K562 (cell line): Measurements from ENCODE around the gene LYRM1. TPM values are rescaled to one million over a fixed set of nuclear protein-coding genes. Genes with fewer than 3 reads are reported as not detected.
A peak's percentile ranks its signal among the peaks of the same experiment; 100 is the strongest.

ENCODE experiments used
- BCOR ChIP-seq: fragments of 450-650 bp; IDR thresholded peaks from 2 replicates; pipeline ENCODE4 v1.6.1; 2016
- BRD9 ChIP-seq: fragments of 450-650 bp; IDR thresholded peaks from 2 replicates; pipeline ENCODE4 v1.6.1; 2018; ENCODE audit warnings: low read depth; ENCODE audit not compliant: partially characterized antibody
- CREBBP ChIP-seq: IDR thresholded peaks from one replicate; pipeline ENCODE4 v1.6.1; 2012; ENCODE audit warnings: low read depth, mild to moderate bottlenecking, control low read depth, inconsistent platforms, low read length
- DNMT1 ChIP-seq: fragments of 450-650 bp; IDR thresholded peaks from 2 replicates; pipeline ENCODE4 v1.6.1; 2016; ENCODE audit warnings: antibody characterized with exemption, mild to moderate bottlenecking
- ETV6 ChIP-seq, 3 experiments: fragments of 150-350 bp in 1 of 3; sonication (generic) in 1 of 3; formaldehyde crosslinking in 1 of 3; IDR thresholded peaks; 2 replicates each; pipeline versions ENCODE4 v1.6.1 to v1.8.0; 2014 to 2022; ENCODE audit warnings: borderline replicate concordance in 2 of 3, low read depth in 2 of 3, antibody characterized with exemption in 1 of 3, low read length in 1 of 3, mild to moderate bottlenecking in 1 of 3, missing genetic modification reagents in 1 of 3
- FOXK1 ChIP-seq: sonication (generic); formaldehyde crosslinking; IDR thresholded peaks from 2 replicates; pipeline ENCODE4 v1.8.0; 2022; ENCODE audit warnings: missing genetic modification reagents, mild to moderate bottlenecking, borderline replicate concordance
- GATA2 ChIP-seq: sonication (generic); formaldehyde crosslinking; IDR thresholded peaks from 2 replicates; pipeline ENCODE4 v1.4.0; 2020; ENCODE audit warnings: mild to moderate bottlenecking, missing genetic modification reagents
- GTF2A2 ChIP-seq: IDR thresholded peaks from 2 replicates; pipeline ENCODE4 v1.6.1; 2016; ENCODE audit warnings: mild to moderate bottlenecking, missing genetic modification characterization, missing compliant biosample characterization
- HMG20A ChIP-seq: fragments of 450-650 bp; formaldehyde crosslinking; conservative IDR thresholded peaks from 2 replicates; pipeline ENCODE4 v1.4.0; 2020; ENCODE audit warnings: mild to moderate bottlenecking, mixed read lengths
- ILF3 ChIP-seq: fragments of 450-650 bp; IDR thresholded peaks from 2 replicates; pipeline ENCODE4 v1.6.1; 2018; ENCODE audit warnings: antibody characterized with exemption, mild to moderate bottlenecking, moderate library complexity, borderline replicate concordance
- JUN ChIP-seq, 2 experiments: sonication (generic) in 1 of 2; formaldehyde crosslinking in 1 of 2; IDR thresholded peaks; 2 replicates each; pipeline versions ENCODE4 v1.6.1 to v1.8.0; 2012 to 2022; ENCODE audit warnings: borderline replicate concordance in 2 of 2, mild to moderate bottlenecking in 2 of 2, improper control_type of control experiment in 1 of 2, low read depth in 1 of 2, low read length in 1 of 2, missing genetic modification reagents in 1 of 2
- KAT2B ChIP-seq: IDR thresholded peaks from one replicate; pipeline ENCODE4 v1.6.1; 2012; ENCODE audit warnings: low read depth, mild to moderate bottlenecking, control low read depth, inconsistent platforms, low read length, moderate library complexity
- L3MBTL2 ChIP-seq: fragments of 450-650 bp; IDR thresholded peaks from 2 replicates; pipeline ENCODE4 v1.6.1; 2016; ENCODE audit warnings: mild to moderate bottlenecking, moderate library complexity
- PCBP2 ChIP-seq: fragments of 200-400 bp; formaldehyde crosslinking; IDR thresholded peaks from 2 replicates; pipeline ENCODE4 v1.6.1; 2018; ENCODE audit warnings: low read length, low read depth, mild to moderate bottlenecking, moderate library complexity; ENCODE audit not compliant: poor library complexity, severe bottlenecking
- SAP30 ChIP-seq: fragments of 200-600 bp; sonication (generic); IDR thresholded peaks from 2 replicates; pipeline ENCODE4 v1.6.1; 2012; ENCODE audit warnings: borderline replicate concordance, low read depth, mild to moderate bottlenecking, moderate library complexity, low read length, control low read depth, inconsistent platforms; ENCODE audit not compliant: insufficient read depth, poor library complexity, severe bottlenecking
- TAF9B ChIP-seq: fragments of 450-650 bp; IDR thresholded peaks from 2 replicates; pipeline ENCODE4 v1.6.1; 2018; ENCODE audit warnings: mild to moderate bottlenecking; ENCODE audit not compliant: partially characterized antibody
- TARDBP ChIP-seq: fragments of 450-650 bp; IDR thresholded peaks from 2 replicates; pipeline ENCODE4 v1.6.1; 2016
- THRAP3 ChIP-seq: fragments of 450-650 bp; IDR thresholded peaks from 2 replicates; pipeline ENCODE4 v1.6.1; 2016; ENCODE audit warnings: mild to moderate bottlenecking, inconsistent platforms, borderline replicate concordance
- ZNF184 ChIP-seq: sonication (generic); formaldehyde crosslinking; IDR thresholded peaks from 2 replicates; pipeline ENCODE4 v1.5.0; 2020; ENCODE audit warnings: missing genetic modification reagents
- ZNF24 ChIP-seq: fragments of 450-650 bp; IDR thresholded peaks from 2 replicates; pipeline ENCODE4 v1.6.1; 2016
- ZNF253 ChIP-seq: fragments of 250-450 bp; sonication (Bioruptor Pico); conservative IDR thresholded peaks from 2 replicates; pipeline ENCODE4 v1.6.1; 2021; ENCODE audit warnings: mild to moderate bottlenecking
- ZNF274 ChIP-seq: IDR thresholded peaks from 2 replicates; pipeline ENCODE4 v1.6.1; 2011; ENCODE audit warnings: low read depth, mild to moderate bottlenecking, low read length, moderate library complexity, borderline replicate concordance
- ZNF77 ChIP-seq: fragments of 250-450 bp; sonication (Bioruptor Pico); IDR thresholded peaks from 2 replicates; pipeline ENCODE4 v1.5.0; 2020
- polyA plus RNA-seq, 8 experiments: library from polyadenylated mRNA; depleted of rRNA in 4 of 8; stranded (reverse) in 5 of 8; unstranded in 3 of 8; fragments of >200 nt; fragmentation: Nextera tagmentation in 2 of 8; fragmentation: Illumina TruSeq in 1 of 8; extraction: Ambion mirVana in 2 of 8; extraction: Trizol in 1 of 8; gene quantifications; 2 replicates each; pipeline versions ENCODE4 v1.2.1 to v1.2.3, GENCODE V29; 2011 to 2014; ENCODE audit warnings: inconsistent platforms in 1 of 8, missing spikeins in 1 of 8
- total RNA-seq, 7 experiments: library from RNA; depleted of rRNA in 6 of 7; stranded (reverse); fragments of >200 nt in 6 of 7; fragmentation: Illumina TruSeq in 2 of 7; extraction: Trizol in 2 of 7; gene quantifications; 2 replicates each; pipeline versions ENCODE4 v1.2.1 to v1.2.3, GENCODE V29; 2011 to 2021; ENCODE audit warnings: low replicate concordance in 1 of 7
- TF ChIP-seq, protein P1 (sequence below): fragments of 250-450 bp; sonication (Bioruptor Pico); IDR thresholded peaks from 2 replicates; pipeline ENCODE4 v1.9.0; 2021; ENCODE audit warnings: mild to moderate bottlenecking
- TF ChIP-seq, protein P2 (sequence below): fragments of 450-650 bp; formaldehyde crosslinking; IDR thresholded peaks from 2 replicates; pipeline ENCODE4 v1.4.0; 2020; ENCODE audit warnings: mild to moderate bottlenecking, moderate library complexity
- TF ChIP-seq, protein P3 (sequence below): IDR thresholded peaks from 3 replicates; pipeline ENCODE4 v1.6.1; 2011; ENCODE audit warnings: borderline replicate concordance, mild to moderate bottlenecking, moderate library complexity; ENCODE audit not compliant: insufficient read length; ENCODE audit errors: extremely low read depth

The LYRM1 gene
- total and polyA plus RNA-seq, 9 of the 15 experiments (the other 6 are each of a cell fraction or from before 2014, with no cell fraction given): 17.5 to 44.1 (median 32.7) TPM

DNA sequence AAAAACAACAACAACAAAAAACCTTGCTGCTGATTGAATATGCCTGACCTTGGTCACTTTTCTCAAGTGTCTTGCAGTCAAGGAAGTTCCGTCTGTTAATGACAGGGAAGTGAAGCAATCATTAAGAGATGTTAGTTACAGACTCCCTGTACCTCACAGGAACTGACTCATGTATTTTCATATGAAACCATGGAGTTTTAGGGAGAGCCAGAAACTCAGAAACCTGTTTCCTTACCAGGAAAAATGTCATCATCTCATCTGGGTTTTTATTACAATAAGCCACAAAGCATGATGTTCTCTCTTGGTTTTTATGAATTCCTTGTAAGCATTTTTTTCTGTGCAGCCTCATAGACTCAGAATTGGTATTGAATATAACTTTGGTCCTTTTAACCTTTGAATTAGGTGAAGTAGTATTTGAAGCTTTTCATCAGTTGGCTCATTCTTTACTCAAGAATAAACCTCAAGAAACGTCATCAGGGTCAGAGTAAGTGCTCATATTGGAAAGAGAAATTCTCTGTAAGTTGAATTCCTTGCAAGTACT is 10.3 kb downstream of the LYRM1 start (continued):
- TF ChIP-seq GATA2 (no peak), BCOR (no peak), HMG20A (no peak), FOXK1 (CRISPR knock-in tag) (no peak), ZNF24 (no peak), KAT2B (no peak), GTF2A2 (tag) (no peak), BRD9 (peak; percentile 49), JUN (IDR thresholded peaks at IDR 0.05; ENCODE audit: borderline replicate concordance, low read depth, low read length) (peak; percentile 62; the same call in 1 of the 2 replicates), JUN (CRISPR knock-in tag; IDR thresholded peaks at IDR 0.05; ENCODE audit: borderline replicate concordance) (no peak), ILF3 (no peak), TAF9B (no peak), DNMT1 (no peak), CREBBP (no peak), ZNF253 (no peak), PCBP2 (no peak), SAP30 (no peak), TARDBP (no peak), ZNF274 (no peak), L3MBTL2 (no peak), ZNF77 (no peak), ZNF184 (CRISPR knock-in tag) (no peak), THRAP3 (no peak), ETV6 (IDR thresholded peaks at IDR 0.05; ENCODE audit: borderline replicate concordance in 1 of 2, low read depth in 2 of 2, low read length in 1 of 2) (peak; percentile 74 to 93; a peak in 3 of 4 replicates), ETV6 (CRISPR knock-in tag; IDR thresholded peaks at IDR 0.05; ENCODE audit: borderline replicate concordance) (no peak)
- TF ChIP-seq, protein P1, sequence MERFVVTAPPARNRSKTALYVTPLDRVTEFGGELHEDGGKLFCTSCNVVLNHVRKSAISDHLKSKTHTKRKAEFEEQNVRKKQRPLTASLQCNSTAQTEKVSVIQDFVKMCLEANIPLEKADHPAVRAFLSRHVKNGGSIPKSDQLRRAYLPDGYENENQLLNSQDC: no peak
- TF ChIP-seq, protein P2, sequence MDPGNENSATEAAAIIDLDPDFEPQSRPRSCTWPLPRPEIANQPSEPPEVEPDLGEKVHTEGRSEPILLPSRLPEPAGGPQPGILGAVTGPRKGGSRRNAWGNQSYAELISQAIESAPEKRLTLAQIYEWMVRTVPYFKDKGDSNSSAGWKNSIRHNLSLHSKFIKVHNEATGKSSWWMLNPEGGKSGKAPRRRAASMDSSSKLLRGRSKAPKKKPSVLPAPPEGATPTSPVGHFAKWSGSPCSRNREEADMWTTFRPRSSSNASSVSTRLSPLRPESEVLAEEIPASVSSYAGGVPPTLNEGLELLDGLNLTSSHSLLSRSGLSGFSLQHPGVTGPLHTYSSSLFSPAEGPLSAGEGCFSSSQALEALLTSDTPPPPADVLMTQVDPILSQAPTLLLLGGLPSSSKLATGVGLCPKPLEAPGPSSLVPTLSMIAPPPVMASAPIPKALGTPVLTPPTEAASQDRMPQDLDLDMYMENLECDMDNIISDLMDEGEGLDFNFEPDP: no peak
- TF ChIP-seq, protein P3, sequence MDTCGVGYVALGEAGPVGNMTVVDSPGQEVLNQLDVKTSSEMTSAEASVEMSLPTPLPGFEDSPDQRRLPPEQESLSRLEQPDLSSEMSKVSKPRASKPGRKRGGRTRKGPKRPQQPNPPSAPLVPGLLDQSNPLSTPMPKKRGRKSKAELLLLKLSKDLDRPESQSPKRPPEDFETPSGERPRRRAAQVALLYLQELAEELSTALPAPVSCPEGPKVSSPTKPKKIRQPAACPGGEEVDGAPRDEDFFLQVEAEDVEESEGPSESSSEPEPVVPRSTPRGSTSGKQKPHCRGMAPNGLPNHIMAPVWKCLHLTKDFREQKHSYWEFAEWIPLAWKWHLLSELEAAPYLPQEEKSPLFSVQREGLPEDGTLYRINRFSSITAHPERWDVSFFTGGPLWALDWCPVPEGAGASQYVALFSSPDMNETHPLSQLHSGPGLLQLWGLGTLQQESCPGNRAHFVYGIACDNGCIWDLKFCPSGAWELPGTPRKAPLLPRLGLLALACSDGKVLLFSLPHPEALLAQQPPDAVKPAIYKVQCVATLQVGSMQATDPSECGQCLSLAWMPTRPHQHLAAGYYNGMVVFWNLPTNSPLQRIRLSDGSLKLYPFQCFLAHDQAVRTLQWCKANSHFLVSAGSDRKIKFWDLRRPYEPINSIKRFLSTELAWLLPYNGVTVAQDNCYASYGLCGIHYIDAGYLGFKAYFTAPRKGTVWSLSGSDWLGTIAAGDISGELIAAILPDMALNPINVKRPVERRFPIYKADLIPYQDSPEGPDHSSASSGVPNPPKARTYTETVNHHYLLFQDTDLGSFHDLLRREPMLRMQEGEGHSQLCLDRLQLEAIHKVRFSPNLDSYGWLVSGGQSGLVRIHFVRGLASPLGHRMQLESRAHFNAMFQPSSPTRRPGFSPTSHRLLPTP: no peak
